Renal pelvis (tissue), 4 donors: ENCODE data around the gene F11R. TPM values are rescaled to one million over a fixed set of nuclear protein-coding genes. Genes with fewer than 3 reads are reported as not detected.
A peak's percentile ranks its signal among the peaks of the same experiment; 100 is the strongest.
"Not testable (repeated sequence)": the region's sequence is repeated elsewhere in the genome, so short reads cannot be mapped to it uniquely, and the experiment has no call there.

ENCODE experiments used
- DNase-seq: peaks from one replicate; pipeline ENCODE4 v3.0.0-alpha.2; 2013
- polyA plus RNA-seq, 3 donors: library from polyadenylated mRNA; unstranded; fragments of 120-200 nt; gene quantifications; one replicate each; pipeline ENCODE4 v1.2.1, GENCODE V29; 2013; ENCODE audit not compliant: insufficient read length in 3 of 3

The F11R gene
- polyA plus RNA-seq, 3 donors: 79.3 to 103 (median 89.2) TPM

- DNase-seq: no peak
Observed at GRCh38 chr1:160973491-160973890, 47.5 kb downstream of the F11R start.

DNA sequence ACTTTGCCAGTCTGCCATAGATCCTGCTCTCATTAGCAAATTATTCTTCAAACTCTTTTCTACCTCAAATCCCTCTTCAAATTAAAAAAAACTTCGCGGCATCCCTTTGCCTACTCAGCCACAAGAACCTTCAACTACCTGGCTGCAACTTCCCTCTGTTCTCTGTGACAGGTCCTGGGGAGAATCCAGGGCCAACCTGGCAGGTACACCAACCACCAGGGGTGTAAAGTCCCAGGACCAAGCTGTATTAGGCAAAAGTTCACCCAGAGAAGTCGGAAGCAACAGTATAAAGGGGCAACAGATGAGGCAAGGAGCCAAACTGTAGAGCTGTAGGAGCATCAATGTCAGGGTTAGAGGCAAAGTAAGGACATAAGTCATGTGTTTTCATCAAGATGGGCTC, 48.0 kb downstream of the F11R start:
- no peak for DNase-seq

DNA sequence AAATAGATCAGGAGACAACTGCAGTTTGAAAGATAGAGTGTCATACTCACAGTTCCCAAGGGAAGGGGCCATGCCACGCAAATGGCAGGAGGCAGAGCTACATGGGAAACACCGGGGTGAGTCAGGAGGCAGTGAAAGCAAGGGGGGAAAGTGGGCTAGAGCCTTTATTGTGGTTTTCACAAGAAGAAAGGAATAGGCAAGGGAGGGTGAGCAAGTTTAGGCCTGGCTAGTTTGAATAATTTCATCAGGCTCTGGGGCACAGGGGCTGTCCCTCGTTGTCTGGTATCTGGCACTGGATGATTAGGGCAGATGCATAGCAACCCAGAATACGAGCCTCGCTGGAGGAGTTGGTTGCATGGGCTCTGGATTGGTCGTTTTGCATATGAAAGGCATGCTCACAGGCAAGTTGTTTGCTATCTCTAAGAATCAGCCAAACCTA, 49.3 kb downstream of the F11R start:
- no peak for DNase-seq

- no peak for DNase-seq
Observed at GRCh38 chr1:160963521-160963920, 57.4 kb downstream of the F11R start.

DNA sequence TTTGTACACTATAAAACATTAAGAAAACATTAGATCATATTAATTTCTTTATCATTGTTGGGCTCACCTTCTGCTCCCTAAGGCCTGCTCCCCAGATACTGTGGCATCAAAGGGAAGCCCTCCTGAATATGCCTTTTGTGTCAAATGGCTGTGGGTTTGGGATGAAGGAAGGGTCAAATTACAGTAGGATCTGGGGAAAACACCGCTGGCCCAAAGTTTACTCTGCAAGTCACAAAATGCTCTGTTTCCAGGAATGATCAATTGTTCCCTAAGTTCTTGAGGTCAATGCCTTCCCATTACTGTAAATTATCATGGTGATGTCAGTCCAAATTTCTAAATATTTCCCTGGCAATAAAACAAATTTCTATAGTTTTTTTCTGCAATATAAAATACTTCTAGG, 59.5 kb downstream of the F11R start:
- no peak for DNase-seq

- no peak for DNase-seq
Observed at GRCh38 chr1:160956966-160957365, 64.0 kb downstream of the F11R start.

DNA sequence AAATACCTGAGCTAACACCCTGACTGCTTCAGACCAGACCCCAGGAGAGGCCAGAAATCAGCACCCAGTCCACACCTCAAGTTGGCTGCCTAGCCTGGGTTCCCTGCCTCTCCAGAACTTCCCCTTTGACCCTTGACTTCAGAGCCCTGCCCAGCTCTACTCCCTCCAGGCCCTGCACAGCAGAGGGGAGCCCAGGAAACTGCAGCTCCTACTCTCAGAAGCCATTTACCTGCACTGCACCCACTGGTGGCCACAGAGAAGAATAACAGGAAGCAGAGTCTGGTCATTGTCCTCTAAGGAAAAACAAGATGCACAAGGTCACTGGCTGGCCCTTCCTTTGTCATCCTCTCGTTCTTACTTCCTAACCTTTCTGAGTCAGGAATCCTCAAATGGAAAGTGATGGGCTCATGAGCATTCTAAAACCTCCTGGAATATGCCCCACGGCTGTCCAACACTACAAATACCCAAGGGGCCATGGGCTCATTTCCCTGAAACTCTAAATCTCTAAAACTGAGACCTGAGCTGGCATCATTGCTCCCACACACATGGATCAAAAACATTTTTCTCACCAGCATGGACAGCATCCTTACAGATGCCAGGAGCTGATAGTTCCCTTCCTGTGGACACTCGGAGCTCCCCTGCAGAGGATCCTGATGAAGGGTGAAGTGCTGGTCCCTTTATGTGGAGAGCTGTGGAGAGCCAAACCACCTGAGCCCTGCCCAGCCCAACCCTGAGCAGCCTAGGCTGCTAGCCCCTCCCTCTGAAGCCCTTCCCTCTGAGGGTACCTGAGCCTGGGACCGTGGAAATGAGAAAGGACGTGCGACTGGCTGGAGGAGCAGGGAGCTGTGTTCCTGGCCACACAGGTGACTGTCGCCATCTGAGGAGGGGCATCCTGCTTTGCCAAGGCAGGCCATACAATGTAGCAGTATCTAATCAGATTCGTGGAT, 66.5 kb downstream of the F11R start, which contains the start of gene ITLN2:
ITLN2 (minus strand) TSS at position 652 of the 947 bp plus-strand sequence; CDS start at position 584, 68 bp downstream.
- DNase-seq: no peak

GRCh38 chr1:160953030-160953429, 67.9 kb downstream of the F11R start:
- DNase-seq: no peak

DNA sequence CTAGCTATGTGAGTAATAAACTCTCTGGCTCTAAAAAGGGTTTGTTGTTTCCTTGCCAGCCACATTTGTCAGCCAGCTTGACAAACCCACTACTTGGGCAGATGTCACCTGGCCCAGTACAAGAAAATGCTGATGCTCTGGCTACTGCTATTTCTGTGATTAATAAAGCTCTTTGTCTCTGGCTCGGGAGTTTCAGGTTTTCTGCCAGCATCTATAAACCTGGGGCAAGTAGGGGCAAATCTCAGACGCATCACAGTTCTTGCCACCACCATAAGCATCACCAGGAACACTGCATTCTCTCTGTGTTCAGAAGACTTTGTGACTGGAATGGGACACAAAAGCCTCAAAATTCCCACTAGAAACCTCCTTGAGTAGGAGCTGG, 68.8 kb downstream of the F11R start:
- DNase-seq: no peak

- DNase-seq: peak; percentile 26
Observed at GRCh38 chr1:160951443-160952128, 69.4 kb downstream of the F11R start.

DNA sequence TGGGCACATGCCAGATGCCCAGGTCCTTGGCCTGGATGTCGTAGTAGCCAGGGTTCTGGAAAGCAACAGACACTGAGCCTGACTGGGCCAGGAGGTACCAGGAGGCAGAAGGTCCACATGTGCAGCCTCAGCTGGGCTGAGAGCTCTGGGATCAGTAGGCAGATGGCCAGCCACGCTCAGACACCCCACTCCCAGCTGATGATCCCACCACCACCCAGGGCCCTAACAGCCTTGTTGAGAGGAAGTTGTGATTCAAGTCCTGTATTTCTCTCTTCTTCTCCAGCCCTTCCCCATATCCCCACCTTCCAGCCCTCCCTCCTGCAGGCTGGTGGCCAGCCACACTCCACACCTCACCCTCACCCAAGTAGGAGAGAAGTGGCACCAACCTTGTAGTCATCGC, 70.3 kb downstream of the F11R start:
- DNase-seq: no peak

- no peak for DNase-seq
Observed at GRCh38 chr1:160949881-160950280, 71.1 kb downstream of the F11R start.

DNA sequence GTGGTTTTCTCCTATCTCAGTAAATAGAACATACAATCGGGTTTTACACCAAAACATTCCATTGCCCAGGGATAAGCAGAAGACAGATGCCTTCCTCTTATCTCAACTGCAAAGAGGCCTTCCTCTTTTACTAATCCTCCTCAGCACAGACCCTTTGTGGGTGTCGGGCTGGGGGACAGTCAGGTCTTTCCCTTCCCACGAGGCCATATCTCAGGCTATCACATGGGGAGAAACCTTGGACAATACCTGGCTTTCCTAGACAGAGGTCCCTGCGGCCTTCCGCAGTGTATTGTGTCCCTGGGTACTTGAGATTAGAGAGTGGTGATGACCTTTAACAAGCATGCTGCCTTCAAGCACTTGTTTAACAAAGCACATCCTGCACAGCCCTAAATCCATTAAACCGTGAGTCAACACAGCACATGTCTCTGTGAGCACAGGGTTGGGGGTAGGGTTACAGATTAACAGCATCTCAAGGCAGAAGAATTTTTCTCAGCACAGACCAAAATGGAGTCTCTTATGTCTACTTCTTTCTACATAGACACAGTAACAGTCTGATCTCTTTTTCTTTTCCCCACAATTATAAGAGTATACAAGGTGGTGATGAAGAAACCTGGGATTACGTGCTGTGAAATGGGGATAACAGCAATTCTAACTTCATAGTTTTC, 71.6 kb downstream of the F11R start:
- not testable (repeated sequence) for DNase-seq

GRCh38 chr1:160947174-160947759, 73.7 kb downstream of the F11R start:
- DNase-seq: not testable (repeated sequence)

DNA sequence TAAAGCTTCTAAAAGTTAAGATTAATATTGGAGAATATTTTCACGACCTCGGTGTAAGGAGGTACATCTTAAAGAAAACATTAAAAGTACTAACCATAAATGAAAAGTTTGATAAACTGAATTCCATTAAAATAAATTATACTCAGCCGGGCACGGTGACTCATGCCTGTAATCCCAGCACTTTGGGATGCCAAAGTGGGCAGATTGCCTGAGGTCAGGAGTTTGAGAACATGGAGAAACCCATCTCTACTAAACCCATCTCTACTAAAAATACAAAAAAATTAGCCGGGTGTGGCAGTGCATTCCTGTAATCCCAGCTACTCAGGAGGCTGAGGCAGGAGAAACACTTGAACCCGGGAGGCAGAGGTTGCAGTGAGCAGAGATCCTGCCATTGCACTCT, 75.1 kb downstream of the F11R start:
- not testable (repeated sequence) for DNase-seq

Other genes with a start within 250 kb of the F11R start
- gene LY9, start 225.0 kb downstream of the F11R start, polyA plus RNA-seq: under 1 TPM; 0.07 to 0.20 (median 0.14) TPM
- gene CD244, start 158.3 kb downstream of the F11R start, polyA plus RNA-seq: under 1 TPM; 0.22 to 0.43 (median 0.23) TPM
- 1 to 10 TPM; 1.4 to 5.1 (median 2.7) TPM for gene ITLN1, start 136.0 kb downstream of the F11R start, polyA plus RNA-seq
- gene ITLN2, start 66.3 kb downstream of the F11R start, polyA plus RNA-seq: under 1 TPM in 1 of 3 donors, not detected in 2; 0.10 TPM
- 10 to 100 TPM; 61.6 to 79.0 (median 67.7) TPM for gene TSTD1, start 17.8 kb upstream of the F11R start, polyA plus RNA-seq
- 10 to 100 TPM; 59.2 to 64.1 (median 63.6) TPM for gene USF1, start 24.8 kb upstream of the F11R start, polyA plus RNA-seq
- gene ARHGAP30, start 48.7 kb upstream of the F11R start, polyA plus RNA-seq: 1 to 10 TPM; 1.9 to 2.8 (median 2.4) TPM
- 1 to 10 TPM; 3.9 to 4.8 (median 4.4) TPM for gene NECTIN4, start 68.4 kb upstream of the F11R start, polyA plus RNA-seq
- 10 to 100 TPM; 17.1 to 20.3 (median 19.0) TPM for gene KLHDC9, start 77.2 kb upstream of the F11R start, polyA plus RNA-seq
- 10 to 100 TPM; 68.8 to 96.1 (median 69.5) TPM for gene PFDN2, start 96.9 kb upstream of the F11R start, polyA plus RNA-seq
- 10 to 100 TPM; 51.9 to 57.2 (median 55.1) TPM for gene NIT1, start 97.0 kb upstream of the F11R start, polyA plus RNA-seq
- gene DEDD, start 111.5 kb upstream of the F11R start, polyA plus RNA-seq: 10 to 100 TPM; 50.3 to 58.0 (median 57.8) TPM
- gene UFC1, start 132.8 kb upstream of the F11R start, polyA plus RNA-seq: 100 to 1,000 TPM; 123 to 161 (median 140) TPM
- 10 to 100 TPM; 49.0 to 52.6 (median 52.5) TPM for gene USP21, start 138.3 kb upstream of the F11R start, polyA plus RNA-seq
- gene PPOX, start 145.3 kb upstream of the F11R start, polyA plus RNA-seq: 10 to 100 TPM; 38.3 to 58.6 (median 57.3) TPM
- gene B4GALT3, start 156.4 kb upstream of the F11R start, polyA plus RNA-seq: 10 to 100 TPM; 41.4 to 47.2 (median 44.1) TPM
- under 1 TPM; 0.73 to 0.88 (median 0.86) TPM for gene ADAMTS4, start 177.9 kb upstream of the F11R start, polyA plus RNA-seq
- 100 to 1,000 TPM; 189 to 208 (median 198) TPM for gene NDUFS2, start 181.2 kb upstream of the F11R start, polyA plus RNA-seq
- gene FCER1G, start 194.1 kb upstream of the F11R start, polyA plus RNA-seq: 10 to 100 TPM in 2 of 3 donors, 1 to 10 TPM in 1; 9.8 to 13.9 (median 10.2) TPM
- gene APOA2, start 202.5 kb upstream of the F11R start, polyA plus RNA-seq: under 1 TPM in 1 of 3 donors, not detected in 2; 0.46 TPM
- gene TOMM40L, start 204.9 kb upstream of the F11R start, polyA plus RNA-seq: 10 to 100 TPM; 14.3 to 16.5 (median 14.4) TPM
- 1 to 10 TPM; 2.8 to 4.6 (median 3.2) TPM for gene NR1I3, start 217.1 kb upstream of the F11R start, polyA plus RNA-seq
- 1 to 10 TPM; 1.1 to 1.9 (median 1.8) TPM for gene PCP4L1, start 237.6 kb upstream of the F11R start, polyA plus RNA-seq